ENCODE measurements around the gene ZNF615.

DNA sequence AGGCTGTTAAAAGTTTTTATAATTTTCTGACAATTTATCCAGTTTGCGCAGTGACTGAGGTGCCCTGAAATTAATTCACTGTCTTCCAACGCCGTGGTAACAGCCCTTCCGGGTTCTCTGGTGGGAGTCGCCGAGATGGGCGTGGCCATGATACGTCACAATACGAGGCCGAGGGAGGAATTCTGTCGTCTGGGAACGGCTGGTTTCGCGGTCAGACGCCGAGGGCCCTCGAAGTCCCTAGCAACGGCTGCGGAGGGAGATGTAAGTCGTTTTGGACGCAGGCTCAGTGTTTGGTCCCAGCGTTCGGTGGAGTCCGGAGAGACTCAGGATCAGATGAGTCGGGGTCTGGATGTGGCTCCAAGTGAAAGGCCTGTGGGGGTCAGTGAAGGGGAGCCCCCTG is 59.0 kb downstream of the ZNF615 start:
- TF ChIP-seq EZH2 (IDR thresholded peaks at IDR 0.05; ENCODE audit: low read depth) = no peak
- TF ChIP-seq, protein P1, sequence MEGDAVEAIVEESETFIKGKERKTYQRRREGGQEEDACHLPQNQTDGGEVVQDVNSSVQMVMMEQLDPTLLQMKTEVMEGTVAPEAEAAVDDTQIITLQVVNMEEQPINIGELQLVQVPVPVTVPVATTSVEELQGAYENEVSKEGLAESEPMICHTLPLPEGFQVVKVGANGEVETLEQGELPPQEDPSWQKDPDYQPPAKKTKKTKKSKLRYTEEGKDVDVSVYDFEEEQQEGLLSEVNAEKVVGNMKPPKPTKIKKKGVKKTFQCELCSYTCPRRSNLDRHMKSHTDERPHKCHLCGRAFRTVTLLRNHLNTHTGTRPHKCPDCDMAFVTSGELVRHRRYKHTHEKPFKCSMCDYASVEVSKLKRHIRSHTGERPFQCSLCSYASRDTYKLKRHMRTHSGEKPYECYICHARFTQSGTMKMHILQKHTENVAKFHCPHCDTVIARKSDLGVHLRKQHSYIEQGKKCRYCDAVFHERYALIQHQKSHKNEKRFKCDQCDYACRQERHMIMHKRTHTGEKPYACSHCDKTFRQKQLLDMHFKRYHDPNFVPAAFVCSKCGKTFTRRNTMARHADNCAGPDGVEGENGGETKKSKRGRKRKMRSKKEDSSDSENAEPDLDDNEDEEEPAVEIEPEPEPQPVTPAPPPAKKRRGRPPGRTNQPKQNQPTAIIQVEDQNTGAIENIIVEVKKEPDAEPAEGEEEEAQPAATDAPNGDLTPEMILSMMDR (conservative IDR thresholded peaks at IDR 0.05) = no peak

Measured in PC-9 (cell line).